H54 (cell line): Measurements from ENCODE around the gene MAGI2.

ENCODE experiments used
- DNase-seq: peaks from one replicate; pipeline ENCODE4 v3.0.0; 2011; ENCODE audit warnings: low spot score, mixed read lengths; ENCODE audit not compliant: insufficient read length
- FAIRE-seq: peaks from 3 replicates; lab custom pipeline; 2011; peaks lifted over from hg19 to GRCh38; lab: Jason Lieb, UNC
- POLR2A ChIP-seq: IDR thresholded peaks from 2 replicates; pipeline ENCODE4 v1.6.1; 2011; ENCODE audit warnings: low read depth, mild to moderate bottlenecking, low read length

The MAGI2 gene

GRCh38 chr7:78184299-78184698 is 1269.2 kb downstream of the MAGI2 start:
- no peak for FAIRE-seq
- no peak for DNase-seq
- no peak for TF ChIP-seq POLR2A

DNA sequence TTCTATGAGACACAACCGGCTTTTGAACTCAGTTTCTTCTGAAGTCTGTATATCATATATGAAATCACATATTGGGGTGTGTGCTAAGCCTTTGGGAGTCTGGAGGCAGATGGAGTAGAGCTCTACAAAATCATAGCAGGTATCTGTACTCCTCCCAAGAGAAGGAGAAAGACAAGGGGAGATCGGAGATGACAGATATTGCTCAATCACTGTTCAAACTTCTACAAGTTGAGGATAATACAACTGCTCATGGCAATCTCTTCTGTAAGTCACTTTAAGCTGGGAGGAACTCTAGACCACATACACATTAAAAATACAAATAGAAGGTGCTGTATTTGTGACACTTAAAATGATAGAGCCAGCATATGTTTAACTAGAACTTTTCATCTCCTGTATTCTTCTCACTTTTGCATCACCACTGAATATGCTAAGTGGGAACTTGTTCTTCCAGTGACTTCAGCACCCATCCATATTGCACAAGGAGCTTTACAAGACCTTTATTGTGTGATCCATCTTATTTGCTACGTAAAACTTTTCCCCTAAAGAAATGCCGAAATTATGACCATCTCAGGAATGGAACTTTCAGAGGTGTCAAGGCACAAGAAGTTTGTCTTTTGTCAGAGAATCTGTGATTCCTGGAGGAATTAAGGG is 1273.5 kb downstream of the MAGI2 start:
- DNase-seq (no peak), FAIRE-seq (no peak)
- TF ChIP-seq POLR2A, result no peak

GRCh38 chr7:78179211-78179610 is 1274.3 kb downstream of the MAGI2 start:
- no peak for FAIRE-seq
- no peak for TF ChIP-seq POLR2A

DNA sequence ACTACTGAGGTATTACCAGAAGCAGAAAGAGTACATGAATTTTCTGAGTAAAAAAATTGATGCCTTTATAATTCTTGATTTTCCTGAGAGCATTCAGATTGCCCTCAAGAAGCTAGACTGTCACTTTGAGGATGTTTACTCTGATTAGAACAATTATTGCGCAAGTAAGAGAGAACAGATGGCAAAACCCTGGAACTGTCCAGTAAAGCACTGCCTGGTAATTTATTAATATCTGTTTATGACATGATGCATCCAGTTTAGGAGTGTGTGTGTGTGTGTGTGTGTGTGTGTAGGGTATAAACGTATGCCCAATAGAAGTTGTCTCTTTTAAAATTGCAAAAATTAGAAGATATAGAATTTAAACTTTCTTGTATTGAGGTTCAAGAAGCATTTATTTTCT is 1275.1 kb downstream of the MAGI2 start:
- FAIRE-seq (no peak), DNase-seq (no peak)
- no peak for TF ChIP-seq POLR2A

More at GRCh38 chr7:78179211-78179610, 1274.3 kb downstream of the MAGI2 start:
- DNase-seq, result no peak

DNA sequence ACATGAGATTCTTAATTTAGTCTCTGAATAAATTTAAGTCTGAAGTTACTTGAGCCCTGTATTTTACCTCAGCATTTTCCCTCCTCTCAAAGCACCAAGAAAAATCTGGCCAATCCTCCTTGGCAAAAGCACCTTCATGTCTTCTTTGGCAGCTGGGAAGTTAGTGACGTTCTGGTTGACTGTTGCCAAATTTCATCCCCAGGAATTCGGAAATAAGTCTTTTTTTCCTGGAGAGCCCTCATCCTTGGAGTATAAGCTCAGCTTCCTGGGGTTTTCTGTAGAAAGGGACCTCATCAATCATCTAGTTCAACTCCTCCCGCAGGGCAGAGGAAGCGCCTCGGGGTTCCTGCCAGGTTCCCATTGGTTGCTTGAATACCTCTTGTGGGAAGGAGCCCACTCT is 1277.3 kb downstream of the MAGI2 start:
- FAIRE-seq (no peak), DNase-seq (no peak)
- TF ChIP-seq POLR2A, result no peak

GRCh38 chr7:78175330-78176100 is 1278.0 kb downstream of the MAGI2 start:
- FAIRE-seq (no peak), DNase-seq (no peak)
- TF ChIP-seq POLR2A, result no peak

DNA sequence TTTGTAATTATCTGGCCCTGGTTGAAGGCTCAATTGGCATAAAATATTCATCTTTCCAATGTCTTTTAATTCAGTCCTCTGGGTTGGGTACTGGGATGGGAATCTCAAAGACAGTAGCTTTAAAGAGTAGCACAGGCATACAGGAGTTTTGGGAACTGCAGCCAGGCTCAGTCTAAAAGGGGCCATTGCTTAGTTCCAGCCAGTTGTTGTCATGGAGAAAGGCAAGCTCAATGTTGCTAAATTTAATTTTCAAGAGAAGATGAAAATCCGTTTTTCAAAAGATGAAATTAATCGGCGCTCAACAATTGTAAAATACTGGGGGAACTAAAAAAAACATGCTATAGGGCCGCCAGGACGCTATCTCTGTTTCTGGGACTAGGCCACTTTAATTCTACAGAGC is 1279.8 kb downstream of the MAGI2 start:
- TF ChIP-seq POLR2A, result no peak
- no peak for FAIRE-seq
- DNase-seq, result no peak

- FAIRE-seq (no peak), DNase-seq (no peak)
- TF ChIP-seq POLR2A, result no peak
Observed at GRCh38 chr7:78172933-78173591, 1280.4 kb downstream of the MAGI2 start.

DNA sequence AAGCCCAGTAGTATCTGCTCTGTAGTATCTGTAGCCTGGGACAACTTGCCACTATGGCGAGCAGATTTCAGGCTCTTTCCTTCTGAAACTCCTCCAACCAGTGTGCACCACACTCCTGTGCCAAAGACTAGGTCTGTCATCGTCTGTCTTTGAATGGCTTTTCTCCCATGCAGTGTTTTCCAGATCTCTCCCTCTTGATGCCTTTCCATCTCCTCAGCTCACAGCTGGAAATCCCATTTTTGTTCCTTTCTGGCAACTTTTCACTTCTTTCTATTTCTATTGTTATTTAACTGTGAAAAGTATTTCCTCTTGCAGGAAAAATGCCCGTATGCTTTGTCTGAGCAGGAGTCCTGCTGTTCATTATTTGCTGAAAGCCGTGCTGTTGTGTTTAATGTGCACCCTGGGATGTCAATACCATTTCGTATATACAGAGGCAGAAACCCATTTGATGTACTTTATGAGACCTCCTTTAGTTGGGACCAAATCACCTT is 1281.2 kb downstream of the MAGI2 start:
- FAIRE-seq, result no peak
- no peak for DNase-seq
- TF ChIP-seq POLR2A, result no peak

- DNase-seq, result no peak
- FAIRE-seq, result no peak
- no peak for TF ChIP-seq POLR2A
Observed at GRCh38 chr7:78171398-78171797, 1282.1 kb downstream of the MAGI2 start.

DNA sequence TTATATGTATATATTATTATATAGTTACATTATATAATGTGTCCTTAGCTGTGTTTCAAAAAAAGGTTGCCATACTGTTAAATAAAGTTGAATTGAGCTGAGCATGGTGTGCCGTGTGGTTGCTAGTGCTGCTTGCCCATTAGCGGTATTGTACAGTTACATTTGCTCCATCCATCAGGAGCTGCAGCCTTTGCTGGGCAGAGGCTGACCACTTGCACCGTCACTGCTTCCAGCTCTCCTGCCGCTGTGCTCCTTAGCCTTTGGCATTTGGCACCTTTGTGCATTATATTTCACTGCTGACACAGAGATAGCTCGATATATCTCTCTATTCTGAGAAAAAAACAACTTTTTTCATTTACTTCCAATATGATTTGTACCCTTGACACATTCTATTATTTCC is 1282.7 kb downstream of the MAGI2 start:
- DNase-seq (no peak), FAIRE-seq (no peak)
- no peak for TF ChIP-seq POLR2A

- FAIRE-seq (no peak), DNase-seq (no peak)
- no peak for TF ChIP-seq POLR2A
Observed at GRCh38 chr7:78169992-78170391, 1283.5 kb downstream of the MAGI2 start.

- TF ChIP-seq POLR2A, result no peak
- DNase-seq (no peak), FAIRE-seq (no peak)
Observed at GRCh38 chr7:78168865-78169264, 1284.6 kb downstream of the MAGI2 start.

- FAIRE-seq (no peak), DNase-seq (no peak)
- no peak for TF ChIP-seq POLR2A
Observed at GRCh38 chr7:78167860-78168259, 1285.6 kb downstream of the MAGI2 start.
